ENCODE results near the gene HYCC2.

- no peak for TF ChIP-seq BCL11A (tag by site-specific recombination; IDR thresholded peaks at IDR 0.05; ENCODE audit: low read depth)
- TF ChIP-seq CTCF (tag by site-specific recombination; IDR thresholded peaks at IDR 0.05), result no peak
- TF ChIP-seq ZSCAN16 (tag by site-specific recombination; IDR thresholded peaks at IDR 0.05), result no peak
- no peak for TF ChIP-seq KLF9 (tag by site-specific recombination; IDR thresholded peaks at IDR 0.05; ENCODE audit: low read depth)
- no peak for TF ChIP-seq ZNF121 (tag by site-specific recombination; IDR thresholded peaks at IDR 0.05)
- no peak for TF ChIP-seq ZNF785 (tag by site-specific recombination; IDR thresholded peaks at IDR 0.05)
- TF ChIP-seq PRDM10 (tag by site-specific recombination; IDR thresholded peaks at IDR 0.05), result no peak
- no peak for TF ChIP-seq ZNF830 (tag by site-specific recombination; IDR thresholded peaks at IDR 0.05; ENCODE audit: low read depth)
- no peak for TF ChIP-seq ZBTB7A (tag by site-specific recombination; IDR thresholded peaks at IDR 0.05; ENCODE audit: low read depth)
These were observed 34.3 kb upstream of the HYCC2 start for GRCh38 chr2:201105759-201106158.
